GM12891 (cell line): ENCODE data around the gene RUSC2.

Experiments
- PAX5 ChIP-seq: IDR thresholded peaks from 2 replicates; pipeline ENCODE4 v1.6.1; 2011; ENCODE audit warnings: low read length, moderate library complexity, mild to moderate bottlenecking; ENCODE audit not compliant: insufficient read depth, severe bottlenecking
- POLR2A ChIP-seq: IDR thresholded peaks from 2 replicates; pipeline ENCODE4 v1.6.1; 2011; ENCODE audit warnings: low read depth, low read length, control low read depth
- POLR2AphosphoS5 ChIP-seq: IDR thresholded peaks from 2 replicates; pipeline ENCODE4 v1.6.1; 2011; ENCODE audit warnings: low read depth, low read length, control low read depth
- TAF1 ChIP-seq: IDR thresholded peaks from 2 replicates; pipeline ENCODE4 v1.6.1; 2011; ENCODE audit warnings: low read depth, low read length, control low read depth

DNA sequence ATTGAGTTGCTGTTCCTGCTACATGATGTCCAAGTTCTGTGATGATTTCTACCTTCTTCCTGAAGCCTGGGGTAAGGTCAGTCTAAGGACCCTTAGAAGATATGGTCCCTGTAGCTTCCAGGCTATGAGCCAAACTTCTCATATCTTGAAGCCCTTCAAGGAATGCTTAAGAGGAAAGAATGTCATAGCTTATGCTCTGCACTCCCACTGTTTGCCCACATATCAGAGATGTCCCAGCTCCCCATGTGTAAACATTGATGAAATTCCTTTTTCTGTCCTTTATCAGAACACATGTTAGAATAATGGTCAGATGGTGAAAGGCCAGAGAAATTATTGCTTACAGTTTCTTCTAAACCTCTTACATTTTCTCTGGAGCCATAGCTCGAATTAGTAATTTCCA lies 41.4 kb upstream of the RUSC2 start:
- TF ChIP-seq POLR2A: no peak
- TF ChIP-seq POLR2AphosphoS5: no peak
- TF ChIP-seq TAF1: no peak
- no peak for TF ChIP-seq PAX5
